ENCODE measurements around the gene HSD17B1. TPM values are rescaled to one million over a fixed set of nuclear protein-coding genes. Genes with fewer than 3 reads are reported as not detected.
A peak's percentile ranks its signal among the peaks of the same experiment; 100 is the strongest.

Gene HSD17B1
- total RNA-seq, 1 donor from 2014 or later: 4.1 TPM

GRCh38 chr17:42514867-42515266 lies 37.9 kb upstream of the HSD17B1 start:
- Mint-ChIP-seq H3K4me1 (ENCODE audit: low read depth, unreplicated experiment) (peaks cover 18% of the 10 kb centered on the region), H3K9me3 (ENCODE audit: unreplicated experiment) (peaks cover 9% of the 10 kb centered on the region), H3K4me3 (ENCODE audit: unreplicated experiment) (no peak overlapping the region), H3K27ac (ENCODE audit: unreplicated experiment) (no peak overlapping the region), H3K36me3 (ENCODE audit: unreplicated experiment) (peaks cover 12% of the 10 kb centered on the region), H3K27me3 (ENCODE audit: unreplicated experiment) (no peaks in the 10 kb centered on the region)
- no peak for DNase-seq
- TF ChIP-seq CTCF (IDR thresholded peaks at IDR 0.05; ENCODE audit: partially characterized antibody, unreplicated experiment): no peak

- H3K4me3 Mint-ChIP-seq (ENCODE audit: unreplicated experiment): peak overlapping the region; percentile 20
- no peak overlapping the region for H3K27ac Mint-ChIP-seq (ENCODE audit: unreplicated experiment)
- TF ChIP-seq CTCF (IDR thresholded peaks at IDR 0.05; ENCODE audit: partially characterized antibody, unreplicated experiment): peak; percentile 89
- H3K4me1 Mint-ChIP-seq (ENCODE audit: low read depth, unreplicated experiment): peaks cover 34% of the 10 kb centered on the region
- DNase-seq: peak; percentile 77
- no peaks in the 10 kb centered on the region for H3K36me3 Mint-ChIP-seq (ENCODE audit: unreplicated experiment)
- H3K9me3 Mint-ChIP-seq (ENCODE audit: unreplicated experiment): peaks cover 3% of the 10 kb centered on the region
- peaks cover 3% of the 10 kb centered on the region for H3K27me3 Mint-ChIP-seq (ENCODE audit: unreplicated experiment)
These were observed 35.2 kb upstream of the HSD17B1 start for GRCh38 chr17:42517516-42517915.

GRCh38 chr17:42518046-42518754 lies 34.5 kb upstream of the HSD17B1 start:
- DNase-seq: no peak
- peak overlapping the region; percentile 66 for H3K27ac Mint-ChIP-seq (ENCODE audit: unreplicated experiment)
- H3K9me3 Mint-ChIP-seq (ENCODE audit: unreplicated experiment): peaks cover 4% of the 10 kb centered on the region

GRCh38 chr17:42518755-42519545 lies 33.8 kb upstream of the HSD17B1 start:
- H3K4me1 Mint-ChIP-seq (ENCODE audit: low read depth, unreplicated experiment): peaks cover 34% of the 10 kb centered on the region
- DNase-seq: no peak
- no peak for TF ChIP-seq CTCF (IDR thresholded peaks at IDR 0.05; ENCODE audit: partially characterized antibody, unreplicated experiment)
- H3K27ac Mint-ChIP-seq (ENCODE audit: unreplicated experiment): peak overlapping the region; percentile 44
- no peaks in the 10 kb centered on the region for H3K36me3 Mint-ChIP-seq (ENCODE audit: unreplicated experiment)
- peaks cover 4% of the 10 kb centered on the region for H3K9me3 Mint-ChIP-seq (ENCODE audit: unreplicated experiment)
- peaks cover 3% of the 10 kb centered on the region for H3K27me3 Mint-ChIP-seq (ENCODE audit: unreplicated experiment)
- peak overlapping the region; percentile 47 for H3K4me3 Mint-ChIP-seq (ENCODE audit: unreplicated experiment)

More at GRCh38 chr17:42518046-42518754, 34.5 kb upstream of the HSD17B1 start:
- peak overlapping the region; percentile 47 for H3K4me3 Mint-ChIP-seq (ENCODE audit: unreplicated experiment)
- H3K36me3 Mint-ChIP-seq (ENCODE audit: unreplicated experiment): no peaks in the 10 kb centered on the region
- peaks cover 34% of the 10 kb centered on the region for H3K4me1 Mint-ChIP-seq (ENCODE audit: low read depth, unreplicated experiment)
- TF ChIP-seq CTCF (IDR thresholded peaks at IDR 0.05; ENCODE audit: partially characterized antibody, unreplicated experiment): no peak
- peaks cover 3% of the 10 kb centered on the region for H3K27me3 Mint-ChIP-seq (ENCODE audit: unreplicated experiment)

Measured in glutamatergic neuron (in vitro differentiated cells).